ENCODE measurements around the gene MEGF11. TPM values are rescaled to one million over a fixed set of nuclear protein-coding genes. Genes with fewer than 3 reads are reported as not detected.

MEGF11 gene
- total RNA-seq, 1 experiment from 2014 or later, result 2.3 TPM

DNA sequence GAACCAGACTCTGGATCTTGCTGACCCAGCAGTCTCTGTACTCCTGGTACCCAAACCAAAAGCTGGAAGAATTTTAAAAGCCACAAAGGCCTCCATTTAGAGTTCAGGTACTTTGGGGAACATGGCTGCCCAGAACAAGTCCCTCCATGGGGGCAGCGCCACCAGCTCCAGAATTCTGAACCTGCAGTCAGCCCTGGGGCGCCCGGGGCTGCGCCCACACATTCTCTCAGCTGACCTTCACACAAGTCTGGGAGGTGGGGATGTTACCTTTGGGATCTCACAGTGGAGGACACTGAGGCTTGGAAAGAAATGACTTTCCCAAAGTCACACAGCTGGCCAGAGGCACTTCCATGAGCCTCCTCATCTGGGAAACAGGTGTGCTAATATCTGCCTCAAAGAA lies 229.4 kb downstream of the MEGF11 start:
- CTCF ChIA-PET, result no interaction called here
- POLR2A ChIA-PET, result no interaction called here
- no TSS peak for BruUV-seq (replicated peaks)
- H4K20me1 ChIP-seq (ENCODE audit: insufficient read depth), result no peaks in the 10 kb centered on the region
- H2AFZ ChIP-seq (ENCODE audit: low read depth, low read length, poor library complexity, severe bottlenecking), result no peak overlapping the region
- no peaks in the 10 kb centered on the region for H3K79me2 ChIP-seq (ENCODE audit: insufficient read depth, low read length)
- no peak for ATAC-seq
- no peaks in the 10 kb centered on the region for H3K9me2 ChIP-seq (ENCODE audit: insufficient read depth)
- no peak for TF ChIP-seq POLR2A (IDR thresholded peaks at IDR 0.05; ENCODE audit: borderline replicate concordance, extremely low read depth, insufficient read depth, insufficient read length)
- no peak for TF ChIP-seq TCF7L2 (IDR thresholded peaks at IDR 0.05; ENCODE audit: borderline replicate concordance, extremely low read depth, insufficient read depth, insufficient read length)
- TF ChIP-seq EGR1 (IDR thresholded peaks at IDR 0.05; ENCODE audit: low read depth), result no peak
- no peak for TF ChIP-seq ELF1 (IDR thresholded peaks at IDR 0.05; ENCODE audit: borderline replicate concordance, low read depth)
- TF ChIP-seq, protein P1, sequence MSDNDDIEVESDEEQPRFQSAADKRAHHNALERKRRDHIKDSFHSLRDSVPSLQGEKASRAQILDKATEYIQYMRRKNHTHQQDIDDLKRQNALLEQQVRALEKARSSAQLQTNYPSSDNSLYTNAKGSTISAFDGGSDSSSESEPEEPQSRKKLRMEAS (IDR thresholded peaks at IDR 0.05), result no peak
- no peak for TF ChIP-seq EZH2 (IDR thresholded peaks at IDR 0.05)
- TF ChIP-seq ZFX (IDR thresholded peaks at IDR 0.05), result no peak
- TF ChIP-seq, protein P2, sequence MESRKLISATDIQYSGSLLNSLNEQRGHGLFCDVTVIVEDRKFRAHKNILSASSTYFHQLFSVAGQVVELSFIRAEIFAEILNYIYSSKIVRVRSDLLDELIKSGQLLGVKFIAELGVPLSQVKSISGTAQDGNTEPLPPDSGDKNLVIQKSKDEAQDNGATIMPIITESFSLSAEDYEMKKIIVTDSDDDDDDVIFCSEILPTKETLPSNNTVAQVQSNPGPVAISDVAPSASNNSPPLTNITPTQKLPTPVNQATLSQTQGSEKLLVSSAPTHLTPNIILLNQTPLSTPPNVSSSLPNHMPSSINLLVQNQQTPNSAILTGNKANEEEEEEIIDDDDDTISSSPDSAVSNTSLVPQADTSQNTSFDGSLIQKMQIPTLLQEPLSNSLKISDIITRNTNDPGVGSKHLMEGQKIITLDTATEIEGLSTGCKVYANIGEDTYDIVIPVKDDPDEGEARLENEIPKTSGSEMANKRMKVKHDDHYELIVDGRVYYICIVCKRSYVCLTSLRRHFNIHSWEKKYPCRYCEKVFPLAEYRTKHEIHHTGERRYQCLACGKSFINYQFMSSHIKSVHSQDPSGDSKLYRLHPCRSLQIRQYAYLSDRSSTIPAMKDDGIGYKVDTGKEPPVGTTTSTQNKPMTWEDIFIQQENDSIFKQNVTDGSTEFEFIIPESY (IDR thresholded peaks at IDR 0.05; ENCODE audit: extremely low read depth, insufficient replicate concordance, low read length), result no peak
- no peak for TF ChIP-seq CEBPB (IDR thresholded peaks at IDR 0.05; ENCODE audit: low read depth)
- no peak for TF ChIP-seq ZNF274 (IDR thresholded peaks at IDR 0.05; ENCODE audit: low read depth, low read length)
- no peak for TF ChIP-seq JUND (IDR thresholded peaks at IDR 0.05)
- TF ChIP-seq, protein P3, sequence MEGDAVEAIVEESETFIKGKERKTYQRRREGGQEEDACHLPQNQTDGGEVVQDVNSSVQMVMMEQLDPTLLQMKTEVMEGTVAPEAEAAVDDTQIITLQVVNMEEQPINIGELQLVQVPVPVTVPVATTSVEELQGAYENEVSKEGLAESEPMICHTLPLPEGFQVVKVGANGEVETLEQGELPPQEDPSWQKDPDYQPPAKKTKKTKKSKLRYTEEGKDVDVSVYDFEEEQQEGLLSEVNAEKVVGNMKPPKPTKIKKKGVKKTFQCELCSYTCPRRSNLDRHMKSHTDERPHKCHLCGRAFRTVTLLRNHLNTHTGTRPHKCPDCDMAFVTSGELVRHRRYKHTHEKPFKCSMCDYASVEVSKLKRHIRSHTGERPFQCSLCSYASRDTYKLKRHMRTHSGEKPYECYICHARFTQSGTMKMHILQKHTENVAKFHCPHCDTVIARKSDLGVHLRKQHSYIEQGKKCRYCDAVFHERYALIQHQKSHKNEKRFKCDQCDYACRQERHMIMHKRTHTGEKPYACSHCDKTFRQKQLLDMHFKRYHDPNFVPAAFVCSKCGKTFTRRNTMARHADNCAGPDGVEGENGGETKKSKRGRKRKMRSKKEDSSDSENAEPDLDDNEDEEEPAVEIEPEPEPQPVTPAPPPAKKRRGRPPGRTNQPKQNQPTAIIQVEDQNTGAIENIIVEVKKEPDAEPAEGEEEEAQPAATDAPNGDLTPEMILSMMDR (IDR thresholded peaks at IDR 0.05 in 2 of 3, conservative IDR thresholded peaks at IDR 0.05 in 1 of 3; ENCODE audit: borderline replicate concordance in 1 of 3, insufficient read depth in 1 of 3, low read depth in 2 of 3, low read length in 2 of 3), result no peak
- TF ChIP-seq, protein P4, sequence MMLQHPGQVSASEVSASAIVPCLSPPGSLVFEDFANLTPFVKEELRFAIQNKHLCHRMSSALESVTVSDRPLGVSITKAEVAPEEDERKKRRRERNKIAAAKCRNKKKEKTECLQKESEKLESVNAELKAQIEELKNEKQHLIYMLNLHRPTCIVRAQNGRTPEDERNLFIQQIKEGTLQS (IDR thresholded peaks at IDR 0.05), result no peak
- no peaks in the 10 kb centered on the region for H3K9me3 ChIP-seq (ENCODE audit: control insufficient read depth in 1 of 2, insufficient read depth in 1 of 2, low read depth in 1 of 2, low read length in 2 of 2)
- no peak overlapping the region for H3K4me3 ChIP-seq (replicated peaks in 1 of 2; ENCODE audit: low read depth in 1 of 2, low read length in 2 of 2)
- no peak overlapping the region for H3K4me2 ChIP-seq (ENCODE audit: low read length)
- RAD21 ChIA-PET (ENCODE audit: low non-redundant PET in 1 of 2, low total read pairs in 2 of 2, uncharacterized antibody in 2 of 2, unreplicated experiment in 2 of 2), result no interaction called here
- no peak overlapping the region for H3K27ac ChIP-seq (ENCODE audit: low read depth, low read length)
- H3K4me1 ChIP-seq (ENCODE audit: control insufficient read depth in 1 of 2, insufficient read depth in 2 of 2, low read length in 2 of 2), result peaks cover 12 to 37% of the 10 kb centered on the region in 2 experiments
- no peaks in the 10 kb centered on the region for H3K36me3 ChIP-seq (ENCODE audit: control insufficient read depth in 1 of 2, insufficient read depth in 2 of 2, low read length in 2 of 2)
- no peaks in the 10 kb centered on the region for H3K27me3 ChIP-seq (ENCODE audit: insufficient read depth, low read length)
- DNase-seq (ENCODE audit: low read depth, low spot score), result no peak
- intact Hi-C loops (cut with micrococcal nuclease), result no loop called here
- H3K9ac ChIP-seq (ENCODE audit: low read length), result no peak overlapping the region
